ENCODE data around the gene FGFRL1.

The FGFRL1 gene

GRCh38 chr4:1011666-1012033, 224 bp downstream of the FGFRL1 start:
- H3K4me3 ChIP-seq (ENCODE audit: low read depth, low read length), result peak overlapping the region; percentile 56
- in situ Hi-C loops (cut with HindIII; ENCODE audit: low sequenced_read_pairs), result no loop called here
- no peak for DNase-seq (ENCODE audit: low read depth, low spot score)
- TF ChIP-seq CTCF (IDR thresholded peaks at IDR 0.05; ENCODE audit: low read depth, low read length), result no peak

GRCh38 chr4:1012034-1012739, 761 bp downstream of the FGFRL1 start:
- TF ChIP-seq CTCF (IDR thresholded peaks at IDR 0.05; ENCODE audit: low read depth, low read length), result no peak
- H3K4me3 ChIP-seq (ENCODE audit: low read depth, low read length), result peak overlapping the region; percentile 56
- peak; percentile 69 for DNase-seq (ENCODE audit: low read depth, low spot score)
- in situ Hi-C loops (cut with HindIII; ENCODE audit: low sequenced_read_pairs), result no loop called here

GRCh38 chr4:1013225-1014073, 2.0 kb downstream of the FGFRL1 start:
- H3K4me3 ChIP-seq (ENCODE audit: low read depth, low read length), result no peak overlapping the region
- DNase-seq (ENCODE audit: low read depth, low spot score), result no peak
- in situ Hi-C loops (cut with HindIII; ENCODE audit: low sequenced_read_pairs), result no loop called here
- no peak for TF ChIP-seq CTCF (IDR thresholded peaks at IDR 0.05; ENCODE audit: low read depth, low read length)

- no peak overlapping the region for H3K4me3 ChIP-seq (ENCODE audit: low read depth, low read length)
- DNase-seq (ENCODE audit: low read depth, low spot score), result peak; percentile 36
- in situ Hi-C loops (cut with HindIII; ENCODE audit: low sequenced_read_pairs), result no loop called here
- TF ChIP-seq CTCF (IDR thresholded peaks at IDR 0.05; ENCODE audit: low read depth, low read length), result no peak
These were observed 3.1 kb downstream of the FGFRL1 start for GRCh38 chr4:1014291-1015167.

- in situ Hi-C loops (cut with HindIII; ENCODE audit: low sequenced_read_pairs), result no loop called here
- no peak for DNase-seq (ENCODE audit: low read depth, low spot score)
- peak; percentile 53 for TF ChIP-seq CTCF (IDR thresholded peaks at IDR 0.05; ENCODE audit: low read depth, low read length)
- H3K4me3 ChIP-seq (ENCODE audit: low read depth, low read length), result no peak overlapping the region
These were observed 3.8 kb downstream of the FGFRL1 start for GRCh38 chr4:1015179-1015578.

GRCh38 chr4:1015746-1016145, 4.3 kb downstream of the FGFRL1 start:
- H3K4me3 ChIP-seq (ENCODE audit: low read depth, low read length), result no peak overlapping the region
- no peak for DNase-seq (ENCODE audit: low read depth, low spot score)
- in situ Hi-C loops (cut with HindIII; ENCODE audit: low sequenced_read_pairs), result no loop called here
- no peak for TF ChIP-seq CTCF (IDR thresholded peaks at IDR 0.05; ENCODE audit: low read depth, low read length)

Data from astrocyte of the spinal cord (primary cell).